Nephron progenitor cell (in vitro differentiated cells): ENCODE data around the gene TRIP10.
"Not testable (repeated sequence)": the region's sequence is repeated elsewhere in the genome, so short reads cannot be mapped to it uniquely, and the experiment has no call there.

Experiments used
- DNase-seq: peaks from one replicate; pipeline ENCODE4 v3.0.0; 2021
- H3K27ac Mint-ChIP-seq: 2 replicates; pipeline ENCODE4 v1.8.0; 2021; ENCODE audit warnings: mild to moderate bottlenecking, moderate library complexity, mixed read lengths
- H3K27me3 Mint-ChIP-seq: 2 replicates; pipeline ENCODE4 v1.8.0; 2021; ENCODE audit warnings: mild to moderate bottlenecking, low read depth, mixed read lengths; ENCODE audit not compliant: poor library complexity
- H3K36me3 Mint-ChIP-seq: 2 replicates; pipeline ENCODE4 v1.8.0; 2021; ENCODE audit warnings: low read depth, mixed read lengths
- H3K4me1 Mint-ChIP-seq: 2 replicates; pipeline ENCODE4 v1.8.0; 2021; ENCODE audit warnings: mixed read lengths
- H3K4me3 Mint-ChIP-seq: 2 replicates; pipeline ENCODE4 v1.8.0; 2021; ENCODE audit warnings: mild to moderate bottlenecking, moderate library complexity, mixed read lengths
- H3K9me3 Mint-ChIP-seq: 2 replicates; pipeline ENCODE4 v1.8.0; 2021; ENCODE audit warnings: mild to moderate bottlenecking, moderate library complexity, mixed read lengths
- CTCF ChIP-seq: fragments of 200-600 bp; sonication (generic); IDR thresholded peaks from 2 replicates; pipeline ENCODE4 v1.5.0; 2021; ENCODE audit warnings: antibody characterized with exemption

Gene TRIP10

GRCh38 chr19:6753178-6754031, 13.9 kb downstream of the TRIP10 start:
- Mint-ChIP-seq H3K9me3 (no peaks in the 10 kb centered on the region), H3K27ac (no peak overlapping the region), H3K36me3 (peaks cover 25% of the 10 kb centered on the region), H3K27me3 (peaks cover 7% of the 10 kb centered on the region), H3K4me3 (peak overlapping the region; percentile 73), H3K4me1 (peaks cover 9% of the 10 kb centered on the region)
- TF ChIP-seq CTCF = peak; percentile 19
- peak; percentile 93 for DNase-seq

GRCh38 chr19:6754136-6754535, 14.7 kb downstream of the TRIP10 start:
- Mint-ChIP-seq H3K27me3 (peaks cover 11% of the 10 kb centered on the region), H3K9me3 (no peaks in the 10 kb centered on the region), H3K36me3 (peaks cover 18% of the 10 kb centered on the region), H3K4me3 (no peak overlapping the region), H3K27ac (no peak overlapping the region), H3K4me1 (peaks cover 9% of the 10 kb centered on the region)
- no peak for TF ChIP-seq CTCF
- DNase-seq = no peak

GRCh38 chr19:6754653-6755463, 15.4 kb downstream of the TRIP10 start:
- Mint-ChIP-seq H3K27ac (no peak overlapping the region), H3K4me3 (no peak overlapping the region), H3K4me1 (peaks cover 6% of the 10 kb centered on the region), H3K36me3 (peaks cover 11% of the 10 kb centered on the region), H3K9me3 (no peaks in the 10 kb centered on the region), H3K27me3 (peaks cover 11% of the 10 kb centered on the region)
- DNase-seq = no peak
- no peak for TF ChIP-seq CTCF

GRCh38 chr19:6760606-6761005, 21.1 kb downstream of the TRIP10 start:
- no peak overlapping the region for H3K27ac Mint-ChIP-seq
- no peak for TF ChIP-seq CTCF
- peaks cover 13% of the 10 kb centered on the region for H3K27me3 Mint-ChIP-seq
- H3K4me3 Mint-ChIP-seq = no peak overlapping the region
- H3K9me3 Mint-ChIP-seq = no peaks in the 10 kb centered on the region
- H3K36me3 Mint-ChIP-seq = no peaks in the 10 kb centered on the region
- H3K4me1 Mint-ChIP-seq = no peaks in the 10 kb centered on the region
- no peak for DNase-seq

GRCh38 chr19:6761053-6761676, 21.7 kb downstream of the TRIP10 start:
- Mint-ChIP-seq H3K27me3 (peaks cover 18% of the 10 kb centered on the region), H3K9me3 (no peaks in the 10 kb centered on the region), H3K4me3 (no peak overlapping the region), H3K27ac (no peak overlapping the region), H3K36me3 (no peaks in the 10 kb centered on the region), H3K4me1 (peaks cover 2% of the 10 kb centered on the region)
- no peak for DNase-seq
- no peak for TF ChIP-seq CTCF

GRCh38 chr19:6762253-6762797, 22.8 kb downstream of the TRIP10 start:
- H3K4me3 Mint-ChIP-seq, H3K9me3 Mint-ChIP-seq, DNase-seq, H3K27ac Mint-ChIP-seq, H3K36me3 Mint-ChIP-seq: not testable (repeated sequence)
- peaks cover 12% of the 10 kb centered on the region for H3K4me1 Mint-ChIP-seq
- peaks cover 29% of the 10 kb centered on the region for H3K27me3 Mint-ChIP-seq
